Choroid plexus epithelial cell (primary cell): ENCODE data around the gene FA2H.

ENCODE experiments used
- DNase-seq: peaks from one replicate; pipeline ENCODE4 v3.0.0-alpha.2; 2010; ENCODE audit warnings: low read depth
- H3K4me3 ChIP-seq: 2 replicates; pipeline ENCODE4 v1.5.1; 2011; ENCODE audit warnings: low read depth, mild to moderate bottlenecking, control low read depth, low read length, moderate library complexity
- TF ChIP-seq, protein P1 (sequence below): conservative IDR thresholded peaks from 2 replicates; pipeline ENCODE4 v1.5.1; 2011; ENCODE audit warnings: low read depth, mild to moderate bottlenecking, control low read depth, inconsistent platforms, low read length, moderate library complexity

The FA2H gene

GRCh38 chr16:74744566-74744965, 30.1 kb downstream of the FA2H start:
- no peak overlapping the region for H3K4me3 ChIP-seq
- DNase-seq, result no peak
- TF ChIP-seq, protein P1, sequence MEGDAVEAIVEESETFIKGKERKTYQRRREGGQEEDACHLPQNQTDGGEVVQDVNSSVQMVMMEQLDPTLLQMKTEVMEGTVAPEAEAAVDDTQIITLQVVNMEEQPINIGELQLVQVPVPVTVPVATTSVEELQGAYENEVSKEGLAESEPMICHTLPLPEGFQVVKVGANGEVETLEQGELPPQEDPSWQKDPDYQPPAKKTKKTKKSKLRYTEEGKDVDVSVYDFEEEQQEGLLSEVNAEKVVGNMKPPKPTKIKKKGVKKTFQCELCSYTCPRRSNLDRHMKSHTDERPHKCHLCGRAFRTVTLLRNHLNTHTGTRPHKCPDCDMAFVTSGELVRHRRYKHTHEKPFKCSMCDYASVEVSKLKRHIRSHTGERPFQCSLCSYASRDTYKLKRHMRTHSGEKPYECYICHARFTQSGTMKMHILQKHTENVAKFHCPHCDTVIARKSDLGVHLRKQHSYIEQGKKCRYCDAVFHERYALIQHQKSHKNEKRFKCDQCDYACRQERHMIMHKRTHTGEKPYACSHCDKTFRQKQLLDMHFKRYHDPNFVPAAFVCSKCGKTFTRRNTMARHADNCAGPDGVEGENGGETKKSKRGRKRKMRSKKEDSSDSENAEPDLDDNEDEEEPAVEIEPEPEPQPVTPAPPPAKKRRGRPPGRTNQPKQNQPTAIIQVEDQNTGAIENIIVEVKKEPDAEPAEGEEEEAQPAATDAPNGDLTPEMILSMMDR, result no peak

- peak; percentile 51 for DNase-seq
- TF ChIP-seq, protein P1, result no peak
- no peak overlapping the region for H3K4me3 ChIP-seq
These were observed 30.8 kb downstream of the FA2H start for GRCh38 chr16:74743668-74744299.

GRCh38 chr16:74743045-74743667, 31.5 kb downstream of the FA2H start:
- DNase-seq, result no peak
- TF ChIP-seq, protein P1, result no peak
- no peak overlapping the region for H3K4me3 ChIP-seq

GRCh38 chr16:74742051-74742481, 32.6 kb downstream of the FA2H start:
- peak; percentile 54 for DNase-seq
- TF ChIP-seq, protein P1, result no peak
- no peak overlapping the region for H3K4me3 ChIP-seq

- TF ChIP-seq, protein P1, result no peak
- no peak for DNase-seq
- H3K4me3 ChIP-seq, result no peak overlapping the region
These were observed 33.8 kb downstream of the FA2H start for GRCh38 chr16:74740795-74741304.

GRCh38 chr16:74739275-74739674, 35.3 kb downstream of the FA2H start:
- no peak overlapping the region for H3K4me3 ChIP-seq
- no peak for DNase-seq
- TF ChIP-seq, protein P1, result no peak
